ENCODE measurements around the gene KCNN3.

GRCh38 chr1:154703170-154703569 lies 166.9 kb downstream of the KCNN3 start:
- TF ChIP-seq CTCF (IDR thresholded peaks at IDR 0.05) (no peak), POLR2A (IDR thresholded peaks at IDR 0.05) (no peak), EP300 (IDR thresholded peaks at IDR 0.05) (no peak)
